NCI-H510A (cell line): ENCODE results near the gene DPY19L2.
"Not testable (repeated sequence)": the region's sequence is repeated elsewhere in the genome, so short reads cannot be mapped to it uniquely, and the experiment has no call there.

ENCODE experiments used
- DNase-seq: peaks from one replicate; lab custom pipeline; 2025; lab: John Stamatoyannopoulos, UW

The DPY19L2 gene

GRCh38 chr12:63663005-63663404 is 5.3 kb downstream of the DPY19L2 start:
- not testable (repeated sequence) for DNase-seq

GRCh38 chr12:63658501-63658900 is 9.8 kb downstream of the DPY19L2 start:
- DNase-seq = not testable (repeated sequence)

- not testable (repeated sequence) for DNase-seq
These were observed 11.9 kb downstream of the DPY19L2 start for GRCh38 chr12:63656407-63656806.

GRCh38 chr12:63655543-63656257 is 12.6 kb downstream of the DPY19L2 start:
- DNase-seq = not testable (repeated sequence)

GRCh38 chr12:63654481-63654880 is 13.8 kb downstream of the DPY19L2 start:
- DNase-seq = not testable (repeated sequence)

GRCh38 chr12:63649517-63649916 is 18.8 kb downstream of the DPY19L2 start:
- not testable (repeated sequence) for DNase-seq

- DNase-seq = not testable (repeated sequence)
These were observed 24.7 kb downstream of the DPY19L2 start for GRCh38 chr12:63643381-63644140.

- not testable (repeated sequence) for DNase-seq
These were observed 44.0 kb downstream of the DPY19L2 start for GRCh38 chr12:63624258-63624657.

- DNase-seq = not testable (repeated sequence)
These were observed 52.7 kb downstream of the DPY19L2 start for GRCh38 chr12:63615544-63615943.

GRCh38 chr12:63611285-63611684 is 57.0 kb downstream of the DPY19L2 start:
- not testable (repeated sequence) for DNase-seq

GRCh38 chr12:63609281-63609680 is 59.0 kb downstream of the DPY19L2 start:
- DNase-seq = not testable (repeated sequence)

- DNase-seq = not testable (repeated sequence)
These were observed 63.3 kb downstream of the DPY19L2 start for GRCh38 chr12:63604985-63605384.

GRCh38 chr12:63594828-63595227 is 73.5 kb downstream of the DPY19L2 start:
- not testable (repeated sequence) for DNase-seq

GRCh38 chr12:63584426-63584825 is 83.9 kb downstream of the DPY19L2 start:
- not testable (repeated sequence) for DNase-seq

GRCh38 chr12:63583289-63583688 is 85.0 kb downstream of the DPY19L2 start:
- DNase-seq = not testable (repeated sequence)

- DNase-seq = not testable (repeated sequence)
These were observed 90.7 kb downstream of the DPY19L2 start for GRCh38 chr12:63577631-63578030.

GRCh38 chr12:63572038-63572437 is 96.3 kb downstream of the DPY19L2 start:
- not testable (repeated sequence) for DNase-seq

- DNase-seq = not testable (repeated sequence)
These were observed 109.8 kb downstream of the DPY19L2 start for GRCh38 chr12:63558445-63558844.

- not testable (repeated sequence) for DNase-seq
These were observed 116.9 kb downstream of the DPY19L2 start for GRCh38 chr12:63551397-63551796.

- not testable (repeated sequence) for DNase-seq
These were observed 119.3 kb downstream of the DPY19L2 start for GRCh38 chr12:63549034-63549433.

GRCh38 chr12:63545298-63545916 is 122.9 kb downstream of the DPY19L2 start:
- DNase-seq = not testable (repeated sequence)

GRCh38 chr12:63538656-63539055 is 129.6 kb downstream of the DPY19L2 start:
- not testable (repeated sequence) for DNase-seq
